ENCODE results near the gene L3MBTL3. TPM values are rescaled to one million over a fixed set of nuclear protein-coding genes. Genes with fewer than 3 reads are reported as not detected.

The L3MBTL3 gene
- 24.3 and 28.1 TPM in 2 replicates for total RNA-seq (2013; cell fraction: nucleolus; rRNA removed)
- total RNA-seq (2014; rRNA removed) (2.9 and 4.2 TPM in 2 replicates), total RNA-seq (2014; rRNA removed; fragmentation: Illumina TruSeq; extraction: Trizol) (5.3 and 6.5 TPM in 2 replicates), total RNA-seq (2021) (5.3 and 9.4 TPM in 2 replicates), polyA plus RNA-seq (2011; rRNA removed) (8.8 and 8.9 TPM in 2 replicates), polyA plus RNA-seq (2014; fragmentation: Illumina TruSeq; extraction: Trizol) (6.9 and 8.6 TPM in 2 replicates), polyA plus RNA-seq (2014; fragmentation: Nextera tagmentation; extraction: Ambion mirVana) (1 to 10 TPM; 1.6 to 6.2 TPM), polyA plus RNA-seq (2014; rRNA removed) (6.0 and 6.2 TPM in 2 replicates), polyA plus RNA-seq (2016; fragmentation: Nextera tagmentation; extraction: Ambion mirVana) (1 to 10 TPM in 1 of 2 experiments, under 1 TPM in 1; 0.71 to 2.0 TPM), polyA minus RNA-seq (2011; rRNA and poly(A)+ RNA removed) (4.0 and 7.5 TPM in 2 replicates), Bru-seq, nascent RNA (percentile 63 among the genes with signal in this experiment), BruChase-seq, experiment 1, labeled RNA remaining after a 6-hour chase (percentile 55 among the genes with signal in this experiment), BruChase-seq, experiment 2, labeled RNA remaining after a 2-hour chase (percentile 55 among the genes with signal in this experiment)
- polyA plus RNA-seq (2011; ENCODE audit: low read depth): 3.7 TPM
- polyA plus RNA-seq (2011; cell fraction: cytosol; rRNA removed): 2.7 and 3.1 TPM in 2 replicates
- polyA plus RNA-seq (2011; cell fraction: nucleus; rRNA removed): 10.1 and 16.3 TPM in 2 replicates
- 3.6 and 5.4 TPM in 2 replicates for polyA plus RNA-seq (2012)
- polyA minus RNA-seq (2011; cell fraction: cytosol; rRNA and poly(A)+ RNA removed): 2.7 and 6.0 TPM in 2 replicates
- polyA minus RNA-seq (2011; cell fraction: nucleus; rRNA and poly(A)+ RNA removed): 8.3 and 13.3 TPM in 2 replicates
- long read RNA-seq, experiment 1, full-length matches to known transcripts: 2 of 3 reads
- long read RNA-seq, experiment 1, partial matches to known transcripts: 0 of 3 reads
- long read RNA-seq, experiment 1, other reads (novel, unspliced or antisense): 1 of 3 reads
- long read RNA-seq, experiment 2, full-length matches to known transcripts: 1 of 11 reads
- long read RNA-seq, experiment 2, partial matches to known transcripts: 1 of 11 reads
- long read RNA-seq, experiment 2, other reads (novel, unspliced or antisense): 9 of 11 reads

DNA sequence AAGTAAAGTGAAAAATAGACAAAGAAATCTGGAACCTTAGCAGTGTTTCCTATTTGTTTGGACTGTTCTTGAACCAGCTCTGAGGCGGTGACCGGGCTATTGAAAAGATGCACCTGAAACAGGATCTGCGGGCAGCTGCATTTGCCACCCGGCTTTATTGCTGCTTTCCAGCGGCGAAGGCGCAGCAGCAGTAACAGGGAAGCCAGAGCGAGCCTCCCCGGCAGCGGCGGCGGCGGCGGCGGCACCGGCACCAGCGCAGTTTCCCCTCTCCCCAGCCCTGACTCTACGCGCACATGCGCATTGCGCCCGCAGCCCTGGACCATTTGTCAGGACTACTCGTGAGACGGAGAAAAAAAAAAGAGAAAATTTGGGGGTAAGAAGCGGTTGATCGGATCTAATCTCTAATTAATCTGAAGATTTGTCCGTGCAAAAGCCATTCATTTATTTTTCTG lies at the start of gene L3MBTL3:
Gene L3MBTL3 (plus strand): TSS at position 290 of the 452 bp plus-strand sequence. CDS start 24,119 bp downstream, outside the sequence.
- Histone ChIP-seq H3K4me1 (ENCODE audit: control insufficient read depth, insufficient read depth, low read length) (no peaks in the 10 kb centered on the region), H2AFZ (ENCODE audit: control insufficient read depth, low read depth, low read length) (peak within 1 kb of the TSS; percentile 91), H3K9me3 (replicated peaks; ENCODE audit: control insufficient read depth, insufficient read depth, low read length) (no peaks in the 10 kb centered on the region), H3K9ac (ENCODE audit: control insufficient read depth, insufficient read depth, low read length) (peak within 1 kb of the TSS; percentile 70), H3K4me2 (ENCODE audit: control insufficient read depth, insufficient read depth) (peak within 1 kb of the TSS; percentile 74), H3K36me3 (ENCODE audit: control insufficient read depth in 2 of 2, insufficient read depth in 2 of 2, low read length in 1 of 2) (no peaks in the 10 kb centered on the region), H3K4me3 (peak within 1 kb of the TSS; percentile 85), H3K27ac (ENCODE audit: control insufficient read depth, insufficient read depth) (peak within 1 kb of the TSS; percentile 52), H3K79me2 (ENCODE audit: control insufficient read depth, insufficient read depth, low read length) (peaks cover 3% of the 10 kb centered on the region), H4K20me1 (ENCODE audit: control insufficient read depth, insufficient read depth) (no peaks in the 10 kb centered on the region), H3K27me3 (replicated peaks in 1 of 2; ENCODE audit: control insufficient read depth in 2 of 2, insufficient read depth in 2 of 2, low read length in 1 of 2) (no peaks in the 10 kb centered on the region)
- intact Hi-C loops (cut with micrococcal nuclease; ENCODE audit: unreplicated experiment) (no loop called here), in situ Hi-C loops (cut with MboI) (no loop called here)
- ATAC-seq: peak; percentile 86
- no peak for DNase-seq (ENCODE audit: low read depth, low spot score)
- POLR2A ChIA-PET: interaction anchor here (0.5 kb wide), 1 partner anchor 139 kb away, joined by 5 read pairs; no protein-coding TSS in a partner anchor
- no peak for FAIRE-seq
- CTCF ChIA-PET: interaction anchor here (1.0 to 2.0 kb wide), 2 partner anchors 37 to 125 kb away, joined by 3 to 8 read pairs; no protein-coding TSS in a partner anchor
- WGBS (ENCODE audit: insufficient coverage, insufficient replicate concordance, low lambda C conversion rate, missing lambda C conversion rate): under 1% methylated on average over 27 of the region's 27 CpGs
- RAD21 ChIA-PET (ENCODE audit: unreplicated experiment): interaction anchor here (1.4 to 1.6 kb wide), 2 partner anchors 36 to 420 kb away, joined by 4 read pairs; no protein-coding TSS in a partner anchor
- BruUV-seq (replicated peaks): no TSS peak
- TF ChIP-seq RAD21 (IDR thresholded peaks at IDR 0.05; ENCODE audit: insufficient read depth, low read depth, low read length) (no peak), NRF1 (conservative IDR thresholded peaks at IDR 0.05; ENCODE audit: low read depth, low read length) (peak; percentile 78), IKZF2 (IDR thresholded peaks at IDR 0.05) (no peak), HDAC2 (IDR thresholded peaks at IDR 0.05) (no peak), GATAD2B (conservative IDR thresholded peaks at IDR 0.05; ENCODE audit: low read depth) (no peak), RBBP5 (conservative IDR thresholded peaks at IDR 0.05) (no peak), POU2F2 (IDR thresholded peaks at IDR 0.05; ENCODE audit: borderline replicate concordance, low read depth, low read length) (no peak), TARDBP (IDR thresholded peaks at IDR 0.05; ENCODE audit: borderline replicate concordance) (no peak), SIN3A (IDR thresholded peaks at IDR 0.05; ENCODE audit: low read depth, low read length) (0 out of 2 replicates have a peak, but pooled peaks have one; percentile 21), ZNF207 (IDR thresholded peaks at IDR 0.05; ENCODE audit: borderline replicate concordance) (no peak), SMAD5 (IDR thresholded peaks at IDR 0.05; ENCODE audit: low read depth) (no peak), ESRRA (IDR thresholded peaks at IDR 0.05; ENCODE audit: low read length) (no peak), TAF1 (IDR thresholded peaks at IDR 0.05; ENCODE audit: borderline replicate concordance, low read depth, low read length) (no peak), PBX3 (IDR thresholded peaks at IDR 0.05; ENCODE audit: insufficient replicate concordance, low read depth, low read length) (no peak), EGR1 (IDR thresholded peaks at IDR 0.05; ENCODE audit: borderline replicate concordance in 1 of 2, low read depth in 2 of 2, low read length in 2 of 2) (no peak)
- TF ChIP-seq, protein P1, sequence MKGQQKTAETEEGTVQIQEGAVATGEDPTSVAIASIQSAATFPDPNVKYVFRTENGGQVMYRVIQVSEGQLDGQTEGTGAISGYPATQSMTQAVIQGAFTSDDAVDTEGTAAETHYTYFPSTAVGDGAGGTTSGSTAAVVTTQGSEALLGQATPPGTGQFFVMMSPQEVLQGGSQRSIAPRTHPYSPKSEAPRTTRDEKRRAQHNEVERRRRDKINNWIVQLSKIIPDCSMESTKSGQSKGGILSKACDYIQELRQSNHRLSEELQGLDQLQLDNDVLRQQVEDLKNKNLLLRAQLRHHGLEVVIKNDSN (IDR thresholded peaks at IDR 0.05; ENCODE audit: borderline replicate concordance, extremely low read length, insufficient read depth, low read depth, low read length): no peak
- SMC1A ChIA-PET (ENCODE audit: uncharacterized antibody, unreplicated experiment): interaction anchor here (0.8 to 1.1 kb wide), 2 partner anchors 15 to 24 kb away, joined by 3 read pairs; no protein-coding TSS in a partner anchor
